Gastroesophageal sphincter (tissue), 3 donors: ENCODE measurements around the gene LHX6.

ENCODE experiments used
- CTCF ChIP-seq, 4 experiments: fragments of 200-600 bp in 2 of 4; fragments of 450-650 bp in 2 of 4; sonication (generic) in 1 of 4; IDR thresholded peaks; one replicate each; pipeline ENCODE4 v1.5.1; 2017 to 2019; ENCODE audit warnings: antibody characterized with exemption in 4 of 4, mild to moderate bottlenecking in 2 of 4, moderate library complexity in 2 of 4
- EP300 ChIP-seq: sonication (generic); formaldehyde crosslinking; IDR thresholded peaks from one replicate; pipeline ENCODE4 v1.6.1; 2017; ENCODE audit warnings: antibody characterized with exemption, mild to moderate bottlenecking
- POLR2A ChIP-seq, 2 donors: fragments of 450-650 bp; IDR thresholded peaks; one replicate each; pipeline ENCODE4 v1.6.1; 2017; ENCODE audit warnings: antibody characterized with exemption in 2 of 2, mild to moderate bottlenecking in 2 of 2, moderate library complexity in 1 of 2

- TF ChIP-seq POLR2A (IDR thresholded peaks at IDR 0.05): no peak
- TF ChIP-seq CTCF (IDR thresholded peaks at IDR 0.05): no peak
- TF ChIP-seq EP300: no peak
Observed at GRCh38 chr9:122200960-122201595, 27.7 kb downstream of the LHX6 start.
